Subcutaneous abdominal adipose tissue (tissue), 5 donors: ENCODE results near the gene SRRM5.
A peak's percentile ranks its signal among the peaks of the same experiment; 100 is the strongest.
"Not testable (repeated sequence)": the region's sequence is repeated elsewhere in the genome, so short reads cannot be mapped to it uniquely, and the experiment has no call there.

Source experiments
- H3K27ac ChIP-seq: one replicate; pipeline ENCODE4 v1.7.0; 2013; ENCODE audit warnings: low read depth, mild to moderate bottlenecking, inconsistent platforms, low read length, moderate library complexity
- H3K27me3 ChIP-seq, 5 donors: one replicate each; pipeline ENCODE4 v1.7.0; 2013; ENCODE audit warnings: low read length in 5 of 5, inconsistent platforms in 1 of 5; ENCODE audit not compliant: control insufficient read depth in 5 of 5, insufficient read depth in 4 of 5
- H3K36me3 ChIP-seq, 5 donors: one replicate each; pipeline ENCODE4 v1.7.0; 2013; ENCODE audit warnings: low read length in 5 of 5; ENCODE audit not compliant: control insufficient read depth in 5 of 5, insufficient read depth in 5 of 5
- H3K4me1 ChIP-seq, 5 donors: one replicate each; pipeline ENCODE4 v1.7.0; 2013; ENCODE audit warnings: low read length in 5 of 5, mild to moderate bottlenecking in 3 of 5, moderate library complexity in 1 of 5; ENCODE audit not compliant: control insufficient read depth in 5 of 5, insufficient read depth in 5 of 5
- H3K4me3 ChIP-seq, 5 donors: one replicate each; pipeline ENCODE4 v1.7.0; 2013; ENCODE audit warnings: low read length in 5 of 5, low read depth in 1 of 5
- H3K9ac ChIP-seq, 5 donors: one replicate each; pipeline ENCODE4 v1.7.0; 2013; ENCODE audit warnings: low read length in 5 of 5, mild to moderate bottlenecking in 4 of 5, moderate library complexity in 3 of 5
- H3K9me3 ChIP-seq, 5 donors: one replicate each; pipeline ENCODE4 v1.7.0; 2013; ENCODE audit warnings: low read length in 5 of 5; ENCODE audit not compliant: control insufficient read depth in 5 of 5
- donor health status: healthy.
- donor health status: healthy.
- donor health status: healthy.
- donor health status: healthy.
- donor health status: healthy.

The SRRM5 gene

DNA sequence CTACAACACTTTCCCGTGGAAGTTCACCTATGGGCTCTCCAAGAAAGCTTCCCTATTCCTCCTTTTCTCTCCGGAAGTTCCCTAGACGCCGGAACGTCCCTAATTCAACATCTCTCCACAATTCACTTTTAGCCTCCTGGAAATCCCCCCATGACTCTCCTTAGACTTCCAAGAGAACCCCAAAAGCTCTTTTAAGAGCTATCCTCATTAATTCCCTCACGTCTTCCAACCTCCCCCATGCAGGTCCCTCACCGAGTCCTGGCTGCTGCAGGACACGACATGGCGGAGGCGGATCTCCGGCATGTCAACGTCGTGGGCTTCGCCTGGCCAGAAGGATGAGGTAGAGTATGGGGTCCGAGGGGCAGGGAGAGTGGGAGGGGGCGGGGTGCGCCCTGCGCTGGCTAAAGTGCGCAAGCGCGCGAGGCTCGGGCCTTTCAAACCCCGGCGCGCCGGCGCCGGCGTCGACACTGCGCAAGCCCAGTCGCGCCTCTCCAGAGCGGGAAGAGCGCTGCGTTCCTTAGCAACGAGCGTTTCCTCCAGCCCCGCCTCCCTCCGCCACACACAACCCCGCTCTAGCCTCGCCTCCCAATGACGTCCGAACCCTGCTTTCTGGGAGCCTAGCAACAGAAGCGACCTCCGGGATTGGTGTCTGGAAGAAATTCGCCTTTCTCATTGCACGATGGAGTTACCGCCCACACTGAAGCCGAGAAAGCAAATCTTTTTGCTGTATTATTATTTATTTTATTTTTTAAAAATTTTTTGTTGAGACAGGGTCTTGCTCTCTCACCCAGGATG, 36.5 kb upstream of the SRRM5 start, which contains the start of the genes PINLYP and XRCC1:
Gene PINLYP (plus strand): TSS at position 646 of the 795 bp plus-strand sequence. CDS start 1,391 bp downstream, outside the sequence.
Gene XRCC1 (minus strand): TSS at position 372 of the 795 bp plus-strand sequence. CDS start 69 bp downstream, at position 303.
- no peaks in the 10 kb centered on the region for H3K27me3 ChIP-seq
- peaks cover 5 to 29% (median 23%) of the 10 kb centered on the region in 5 donors for H3K4me1 ChIP-seq
- peak within 1 kb of the TSS; percentile 81 to 95 (median 89) for H3K4me3 ChIP-seq
- peaks cover 2 to 14% (median 6%) of the 10 kb centered on the region in 5 donors for H3K36me3 ChIP-seq
- H3K9me3 ChIP-seq = no peaks in the 10 kb centered on the region
- H3K9ac ChIP-seq = peak within 1 kb of the TSS; percentile 89 to 96 (median 93)
- peak within 1 kb of the TSS; percentile 84 for H3K27ac ChIP-seq

DNA sequence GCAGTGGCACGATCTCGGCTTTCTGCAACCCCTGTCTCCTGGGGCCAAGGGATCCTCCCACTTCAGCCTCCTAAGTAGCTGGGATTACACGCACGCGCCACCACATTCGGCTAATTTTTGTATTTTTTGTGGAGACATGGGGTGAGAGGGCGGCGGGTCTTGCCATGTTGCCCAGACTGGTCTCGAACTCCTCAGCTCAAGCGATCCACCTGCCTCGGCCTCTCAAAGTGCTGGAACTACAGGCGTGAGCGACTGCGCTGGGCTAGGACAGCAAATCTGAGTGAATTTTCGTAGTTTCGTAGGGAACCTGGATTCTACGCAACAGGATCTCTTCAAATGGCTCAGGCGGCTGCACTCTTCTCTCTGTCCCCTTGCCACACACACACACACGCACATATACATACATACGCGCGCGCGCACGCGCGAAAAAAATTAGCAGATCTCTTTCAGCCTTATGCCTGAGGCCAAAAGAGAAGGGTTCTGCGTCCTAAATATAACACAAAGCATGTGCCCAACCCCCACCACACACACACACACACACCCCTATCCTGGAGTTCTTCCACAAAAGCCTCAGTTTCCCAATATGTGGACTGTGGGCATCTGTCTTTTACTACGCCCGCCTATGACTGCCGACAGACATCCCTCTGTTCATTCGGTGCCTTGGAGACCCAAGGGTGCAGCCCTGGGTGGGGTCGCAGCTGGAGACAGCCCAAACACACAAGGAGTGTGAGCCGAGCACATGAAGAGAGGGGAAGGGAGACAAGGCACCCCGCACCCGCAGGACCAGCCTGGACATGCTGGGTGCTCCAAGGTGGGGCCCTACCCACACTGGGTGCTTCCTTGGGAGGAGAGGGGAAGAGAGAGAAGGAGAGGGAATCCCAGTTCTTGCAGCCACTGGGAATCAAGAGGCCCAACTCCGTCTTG, 35.7 kb upstream of the SRRM5 start:
- Histone ChIP-seq H3K27ac (no peak overlapping the region), H3K4me3 (peak overlapping the region; percentile 39 to 95 (median 88)), H3K9ac (no peak overlapping the region)

DNA sequence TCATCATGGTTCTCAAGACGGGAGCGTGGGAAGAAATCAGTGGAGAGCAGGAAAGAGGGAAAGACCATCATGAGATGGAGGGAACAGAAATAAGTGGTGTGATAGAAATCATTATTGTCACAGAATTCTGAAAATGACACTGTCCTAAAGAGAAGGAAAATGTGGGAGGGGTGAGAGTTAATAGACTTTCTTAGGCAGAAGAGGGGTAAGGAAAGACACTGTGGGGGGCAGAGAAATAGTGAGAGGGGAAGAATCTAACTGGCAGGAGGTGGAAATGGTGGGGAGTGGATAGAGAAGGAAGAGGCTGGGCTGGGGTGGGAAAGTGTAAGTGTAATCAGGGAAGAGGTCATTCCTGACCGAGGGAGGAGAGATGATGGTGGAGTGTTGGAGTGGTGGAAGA, 33.1 kb upstream of the SRRM5 start:
- no peaks in the 10 kb centered on the region for H3K36me3 ChIP-seq
- H3K27me3 ChIP-seq = no peaks in the 10 kb centered on the region
- H3K9me3 ChIP-seq = no peaks in the 10 kb centered on the region
- peaks cover 5 to 37% (median 34%) of the 10 kb centered on the region in 5 donors for H3K4me1 ChIP-seq
- H3K9ac ChIP-seq = no peak overlapping the region
- no peak overlapping the region for H3K27ac ChIP-seq
- no peak overlapping the region for H3K4me3 ChIP-seq

More for the DNA sequence above, 35.7 kb upstream of the SRRM5 start:
- Histone ChIP-seq H3K36me3 (peaks cover 2 to 8% (median 6%) of the 10 kb centered on the region in 5 donors), H3K9me3 (no peaks in the 10 kb centered on the region), H3K27me3 (no peaks in the 10 kb centered on the region), H3K4me1 (peaks cover 5 to 36% (median 30%) of the 10 kb centered on the region in 5 donors)

DNA sequence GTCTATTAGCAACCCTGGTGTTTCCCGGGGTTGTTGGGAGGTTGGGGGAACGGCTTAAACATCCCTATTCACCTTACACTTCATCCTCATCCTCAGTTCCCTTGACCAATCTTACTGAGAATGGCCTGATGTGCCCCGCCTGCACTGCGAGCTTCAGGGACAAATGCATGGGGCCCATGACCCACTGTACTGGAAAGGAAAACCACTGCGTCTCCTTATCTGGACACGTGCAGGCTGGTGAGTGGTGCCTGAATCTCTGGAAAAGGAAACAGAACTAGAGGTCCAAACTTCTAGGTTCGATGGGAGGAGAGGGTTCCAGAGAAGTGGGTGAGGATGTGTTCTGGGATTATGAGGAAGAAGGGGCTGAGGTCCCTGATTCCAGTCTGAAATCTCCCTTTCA, 30.4 kb upstream of the SRRM5 start:
- Histone ChIP-seq H3K27ac (no peak overlapping the region), H3K9me3 (no peaks in the 10 kb centered on the region), H3K4me3 (peak overlapping the region in 4 of 5 donors; percentile 64 to 77 (median 66)), H3K4me1 (peaks cover 0 to 21% (median 17%) of the 10 kb centered on the region in 5 donors), H3K27me3 (no peaks in the 10 kb centered on the region), H3K36me3 (peaks cover 0 to 7% (median 2%) of the 10 kb centered on the region in 5 donors), H3K9ac (peak overlapping the region in 3 of 5 donors; percentile 1 to 53 (median 26))

GRCh38 chr19:43582495-43582894, 29.4 kb upstream of the SRRM5 start:
- Histone ChIP-seq H3K9ac (no peak overlapping the region), H3K4me3 (no peak overlapping the region), H3K27ac (no peak overlapping the region), H3K4me1 (peaks cover 0 to 21% (median 17%) of the 10 kb centered on the region in 5 donors), H3K36me3 (peaks cover 0 to 11% (median 5%) of the 10 kb centered on the region in 5 donors), H3K9me3 (no peaks in the 10 kb centered on the region), H3K27me3 (no peaks in the 10 kb centered on the region)

DNA sequence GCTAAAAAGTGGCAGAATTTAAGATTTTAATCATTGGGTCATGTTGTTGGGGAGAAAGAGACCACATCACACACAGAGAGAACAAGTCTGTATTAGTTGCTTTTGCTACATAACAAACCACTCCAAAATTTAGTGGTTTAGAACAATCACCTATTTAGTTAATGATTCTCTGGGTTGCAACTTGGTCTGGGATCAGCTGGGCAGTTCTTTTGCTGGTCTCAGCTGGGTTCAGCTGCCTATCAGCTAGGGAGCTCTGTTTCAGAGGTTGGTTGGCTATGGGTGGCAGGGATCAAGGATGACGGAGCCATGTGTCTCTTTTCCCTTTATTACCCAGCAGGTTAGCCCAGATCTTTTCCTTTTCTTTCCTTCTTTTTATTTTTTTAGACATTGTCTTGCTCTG, 27.4 kb upstream of the SRRM5 start:
- H3K36me3 ChIP-seq = peaks cover 0 to 12% (median 7%) of the 10 kb centered on the region in 5 donors
- peaks cover 0 to 21% (median 17%) of the 10 kb centered on the region in 5 donors for H3K4me1 ChIP-seq
- no peaks in the 10 kb centered on the region for H3K27me3 ChIP-seq
- no peak overlapping the region for H3K27ac ChIP-seq
- no peak overlapping the region for H3K9ac ChIP-seq
- H3K4me3 ChIP-seq = no peak overlapping the region
- no peaks in the 10 kb centered on the region for H3K9me3 ChIP-seq

- peaks cover 0 to 26% (median 19%) of the 10 kb centered on the region in 5 donors for H3K36me3 ChIP-seq
- H3K4me1 ChIP-seq = peaks cover 0 to 6% (median 2%) of the 10 kb centered on the region in 5 donors
- H3K4me3 ChIP-seq = no peak overlapping the region
- no peaks in the 10 kb centered on the region for H3K27me3 ChIP-seq
- no peak overlapping the region for H3K9ac ChIP-seq
- no peaks in the 10 kb centered on the region for H3K9me3 ChIP-seq
- no peak overlapping the region for H3K27ac ChIP-seq
These were observed 25.5 kb upstream of the SRRM5 start for GRCh38 chr19:43586346-43586745.

GRCh38 chr19:43587029-43587428, 24.9 kb upstream of the SRRM5 start:
- H3K27me3 ChIP-seq, H3K27ac ChIP-seq, H3K9me3 ChIP-seq, H3K4me3 ChIP-seq, H3K9ac ChIP-seq, H3K4me1 ChIP-seq: not testable (repeated sequence)
- H3K36me3 ChIP-seq = peaks cover 0 to 32% (median 22%) of the 10 kb centered on the region in 5 donors

DNA sequence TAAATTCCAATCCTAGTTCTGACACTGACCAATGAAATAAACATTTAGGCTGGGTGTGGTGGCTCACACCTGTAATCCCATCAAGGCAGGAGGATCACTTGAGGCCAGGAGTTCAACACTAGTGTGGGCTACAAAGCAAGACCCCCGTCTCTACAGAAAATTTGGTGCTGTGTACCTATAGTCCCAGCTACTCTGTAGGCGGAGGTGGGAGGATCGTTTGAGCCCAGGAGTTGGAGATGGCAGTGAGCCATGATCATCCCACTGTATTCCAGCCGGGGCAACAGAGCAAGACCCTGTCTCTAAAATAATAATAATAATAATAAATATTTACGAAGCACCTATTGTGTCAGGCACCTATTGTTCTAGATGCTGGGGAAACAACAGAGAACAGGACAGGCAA, 22.6 kb upstream of the SRRM5 start:
- H3K27me3 ChIP-seq = no peaks in the 10 kb centered on the region
- no peaks in the 10 kb centered on the region for H3K9me3 ChIP-seq
- H3K27ac ChIP-seq = no peak overlapping the region
- H3K36me3 ChIP-seq = peaks cover 0 to 51% (median 39%) of the 10 kb centered on the region in 5 donors
- no peak overlapping the region for H3K4me3 ChIP-seq
- peaks cover 0 to 12% (median 8%) of the 10 kb centered on the region in 5 donors for H3K4me1 ChIP-seq
- no peak overlapping the region for H3K9ac ChIP-seq
